ENCODE measurements around the gene MTX1. TPM values are rescaled to one million over a fixed set of nuclear protein-coding genes. Genes with fewer than 3 reads are reported as not detected.
A peak's percentile ranks its signal among the peaks of the same experiment; 100 is the strongest.

The MTX1 gene
- total and polyA plus RNA-seq, 9 donors = 19.6 to 24.5 (median 21.7) TPM

DNA sequence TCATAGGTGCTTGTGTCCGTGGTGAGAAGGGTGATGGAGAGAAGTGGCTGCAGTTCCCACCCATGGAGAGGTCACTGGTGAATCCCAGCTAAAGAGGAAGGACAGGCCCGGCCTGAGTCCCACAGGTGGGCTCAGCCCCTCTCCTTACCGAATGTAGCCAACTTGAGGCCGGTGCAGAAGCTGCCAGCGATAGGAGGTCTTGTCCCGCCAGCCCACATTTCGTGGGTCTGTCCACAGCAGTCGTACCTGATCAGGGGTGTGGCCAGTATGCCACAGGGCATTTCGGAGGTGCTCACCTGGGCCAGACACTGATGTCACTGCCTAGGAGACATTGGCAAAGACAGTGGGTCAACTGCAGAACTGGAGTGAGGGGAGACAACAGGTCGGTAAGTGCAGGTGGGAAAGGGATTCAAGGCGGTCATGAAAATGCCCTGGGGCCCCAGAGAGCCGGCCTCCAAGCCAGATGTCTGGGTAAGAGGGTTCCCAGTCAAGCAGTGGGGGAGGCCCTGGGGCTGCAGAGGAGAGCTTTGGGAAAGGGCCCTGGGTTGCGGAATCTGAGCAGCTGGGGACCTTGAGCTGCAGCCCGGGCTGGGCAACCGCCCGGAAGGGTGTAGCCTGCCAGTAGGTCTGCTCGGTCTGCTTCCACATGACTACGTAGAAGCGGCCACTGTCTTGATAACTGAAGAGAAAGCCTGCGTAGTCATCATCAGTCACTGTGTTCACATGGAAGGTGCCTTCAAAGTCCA, 11.4 kb upstream of the MTX1 start:
- DNase-seq = no peak
- H3K27ac ChIP-seq (ENCODE audit: low read length) = no peak overlapping the region
- H3K4me3 ChIP-seq (ENCODE audit: low read length) = no peak overlapping the region
- H3K27me3 ChIP-seq (ENCODE audit: control insufficient read depth, insufficient read depth, low read length) = no peaks in the 10 kb centered on the region
- no peaks in the 10 kb centered on the region for H3K9me3 ChIP-seq (replicated peaks; ENCODE audit: control insufficient read depth, low read depth, low read length)
- H3K4me1 ChIP-seq (ENCODE audit: control insufficient read depth, insufficient read depth, low read length) = peaks cover 23% of the 10 kb centered on the region
- peaks cover 57% of the 10 kb centered on the region for H3K36me3 ChIP-seq (ENCODE audit: control insufficient read depth, insufficient read depth, low read length)
- 87% methylated on average over 19 of the region's 20 CpGs for WGBS (ENCODE audit: insufficient coverage)

DNA sequence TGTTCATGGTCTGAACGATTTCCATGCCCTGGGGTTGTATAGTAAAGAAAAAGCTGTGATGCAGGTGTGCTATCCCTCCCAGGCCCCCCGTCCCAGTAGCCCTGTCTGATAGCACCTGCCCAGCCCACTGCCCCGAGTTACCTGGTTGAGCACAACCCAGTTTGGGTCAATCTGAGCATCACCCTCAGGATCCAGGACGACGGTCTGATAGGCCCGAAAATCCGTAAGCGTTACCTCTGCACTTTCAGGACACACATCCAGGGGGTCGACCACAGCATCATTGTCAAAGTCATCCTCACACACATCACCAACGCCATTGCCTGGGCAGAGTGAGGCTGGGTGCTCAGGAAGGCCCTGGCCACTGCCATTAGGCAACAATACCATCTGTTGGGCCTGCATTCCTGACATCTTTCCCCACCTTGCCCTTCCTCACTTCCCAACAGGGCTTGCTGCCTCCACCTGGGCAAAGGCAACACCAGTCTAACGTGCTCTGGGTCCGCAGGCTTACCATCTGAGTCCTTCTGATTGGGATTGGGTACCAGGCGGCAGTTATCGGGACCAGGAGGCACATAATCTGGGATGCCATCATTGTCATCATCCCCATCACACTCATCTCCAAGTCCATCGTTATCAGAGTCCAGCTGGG, 10.5 kb upstream of the MTX1 start:
- H3K9me3 ChIP-seq (replicated peaks; ENCODE audit: control insufficient read depth, low read depth, low read length) = no peaks in the 10 kb centered on the region
- no peak overlapping the region for H3K27ac ChIP-seq (ENCODE audit: low read length)
- no peak overlapping the region for H3K4me3 ChIP-seq (ENCODE audit: low read length)
- no peak for DNase-seq
- H3K27me3 ChIP-seq (ENCODE audit: control insufficient read depth, insufficient read depth, low read length) = no peaks in the 10 kb centered on the region
- peaks cover 21% of the 10 kb centered on the region for H3K4me1 ChIP-seq (ENCODE audit: control insufficient read depth, insufficient read depth, low read length)
- H3K36me3 ChIP-seq (ENCODE audit: control insufficient read depth, insufficient read depth, low read length) = peaks cover 66% of the 10 kb centered on the region
- 93% methylated on average over 9 of the region's 15 CpGs for WGBS (ENCODE audit: insufficient coverage)

GRCh38 chr1:155198547-155198906, 10.0 kb upstream of the MTX1 start:
- WGBS (ENCODE audit: insufficient coverage) = 100% methylated on average over 2 of the region's 3 CpGs
- Histone ChIP-seq H3K27me3 (ENCODE audit: control insufficient read depth, insufficient read depth, low read length) (no peaks in the 10 kb centered on the region), H3K4me1 (ENCODE audit: control insufficient read depth, insufficient read depth, low read length) (peaks cover 16% of the 10 kb centered on the region), H3K4me3 (ENCODE audit: low read length) (no peak overlapping the region), H3K27ac (ENCODE audit: low read length) (no peak overlapping the region), H3K36me3 (ENCODE audit: control insufficient read depth, insufficient read depth, low read length) (peaks cover 71% of the 10 kb centered on the region), H3K9me3 (replicated peaks; ENCODE audit: control insufficient read depth, low read depth, low read length) (no peaks in the 10 kb centered on the region)
- DNase-seq = no peak

- Histone ChIP-seq H3K27me3 (ENCODE audit: control insufficient read depth, insufficient read depth, low read length) (no peaks in the 10 kb centered on the region), H3K9me3 (replicated peaks; ENCODE audit: control insufficient read depth, low read depth, low read length) (no peaks in the 10 kb centered on the region), H3K36me3 (ENCODE audit: control insufficient read depth, insufficient read depth, low read length) (peaks cover 84% of the 10 kb centered on the region), H3K4me3 (ENCODE audit: low read length) (no peak overlapping the region), H3K27ac (ENCODE audit: low read length) (no peak overlapping the region), H3K4me1 (ENCODE audit: control insufficient read depth, insufficient read depth, low read length) (peaks cover 6% of the 10 kb centered on the region)
- 88% methylated on average over 2 of the region's 4 CpGs for WGBS (ENCODE audit: insufficient coverage)
- no peak for DNase-seq
Measured at GRCh38 chr1:155199792-155200191, 8.7 kb upstream of the MTX1 start.

- H3K36me3 ChIP-seq (ENCODE audit: control insufficient read depth, insufficient read depth, low read length) = peaks cover 90% of the 10 kb centered on the region
- no peak overlapping the region for H3K27ac ChIP-seq (ENCODE audit: low read length)
- no peaks in the 10 kb centered on the region for H3K27me3 ChIP-seq (ENCODE audit: control insufficient read depth, insufficient read depth, low read length)
- peaks cover 1% of the 10 kb centered on the region for H3K4me1 ChIP-seq (ENCODE audit: control insufficient read depth, insufficient read depth, low read length)
- 84% methylated on average over 3 of the region's 5 CpGs for WGBS (ENCODE audit: insufficient coverage)
- H3K4me3 ChIP-seq (ENCODE audit: low read length) = no peak overlapping the region
- no peaks in the 10 kb centered on the region for H3K9me3 ChIP-seq (replicated peaks; ENCODE audit: control insufficient read depth, low read depth, low read length)
- no peak for DNase-seq
Measured at GRCh38 chr1:155200920-155201319, 7.6 kb upstream of the MTX1 start.

DNA sequence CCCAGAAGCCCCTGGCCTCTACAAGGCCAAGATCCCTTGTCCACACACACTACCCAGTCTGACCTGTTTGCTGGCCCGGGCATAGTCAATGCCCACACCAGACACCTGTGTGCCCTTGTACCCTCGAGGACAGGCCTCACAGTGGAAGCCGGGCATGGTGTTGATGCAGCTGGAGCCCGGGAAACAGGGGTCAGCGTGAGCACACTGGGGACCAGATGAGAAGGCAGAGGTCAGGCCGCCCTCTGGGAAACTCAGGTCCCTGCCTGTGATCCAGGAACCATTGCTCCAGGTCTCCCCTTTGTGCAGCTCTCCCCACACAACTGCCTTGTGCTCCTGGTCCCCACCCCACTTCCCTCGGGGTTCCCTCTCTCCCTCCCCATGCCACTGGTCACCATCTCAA, 6.3 kb upstream of the MTX1 start:
- H3K27ac ChIP-seq (ENCODE audit: low read length) = no peak overlapping the region
- peaks cover 14% of the 10 kb centered on the region for H3K4me1 ChIP-seq (ENCODE audit: control insufficient read depth, insufficient read depth, low read length)
- no peaks in the 10 kb centered on the region for H3K9me3 ChIP-seq (replicated peaks; ENCODE audit: control insufficient read depth, low read depth, low read length)
- no peaks in the 10 kb centered on the region for H3K27me3 ChIP-seq (ENCODE audit: control insufficient read depth, insufficient read depth, low read length)
- peaks cover 80% of the 10 kb centered on the region for H3K36me3 ChIP-seq (ENCODE audit: control insufficient read depth, insufficient read depth, low read length)
- H3K4me3 ChIP-seq (ENCODE audit: low read length) = no peak overlapping the region
- 91% methylated on average over 7 of the region's 7 CpGs for WGBS (ENCODE audit: insufficient coverage)
- DNase-seq = no peak

DNA sequence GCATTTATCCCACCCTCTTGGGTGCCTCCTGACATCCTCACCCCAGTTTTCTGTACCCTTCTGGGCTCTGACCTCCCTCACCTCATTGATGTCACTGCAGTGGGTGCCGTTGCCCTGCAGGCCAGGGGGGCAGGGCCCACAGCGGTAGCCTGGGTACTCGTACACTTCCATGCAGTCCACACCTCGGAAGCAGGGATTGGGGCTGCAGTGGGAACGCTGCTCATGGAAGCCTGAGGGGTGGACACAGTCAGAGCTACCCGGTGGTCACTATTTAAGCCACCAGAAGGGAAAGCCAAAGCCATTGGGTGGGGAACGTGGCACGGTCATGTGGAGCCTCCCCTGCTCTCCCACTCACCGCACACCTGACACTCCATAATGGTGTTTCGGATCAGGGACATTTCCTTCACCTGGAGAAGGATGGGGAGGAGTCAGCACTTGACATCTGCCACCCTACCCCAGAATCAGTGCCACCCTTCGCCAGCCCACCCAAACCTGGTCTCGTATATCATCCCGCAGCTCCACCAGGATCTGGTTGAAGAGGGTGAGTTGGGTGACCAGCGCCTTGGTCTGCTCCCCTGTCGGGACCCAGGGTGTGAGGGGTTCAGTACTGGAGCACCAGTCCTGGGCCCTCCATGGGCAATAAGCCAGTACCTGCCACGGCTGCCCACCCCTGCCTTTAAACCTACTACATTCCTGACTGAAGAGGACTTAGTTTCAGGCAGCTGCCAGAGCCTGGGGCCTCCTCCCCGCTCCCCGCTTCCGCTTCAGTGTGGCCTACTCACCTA, 5.6 kb upstream of the MTX1 start:
- no peak overlapping the region for H3K4me3 ChIP-seq (ENCODE audit: low read length)
- DNase-seq = no peak
- H3K4me1 ChIP-seq (ENCODE audit: control insufficient read depth, insufficient read depth, low read length) = peaks cover 21% of the 10 kb centered on the region
- H3K27me3 ChIP-seq (ENCODE audit: control insufficient read depth, insufficient read depth, low read length) = no peaks in the 10 kb centered on the region
- H3K36me3 ChIP-seq (ENCODE audit: control insufficient read depth, insufficient read depth, low read length) = peaks cover 73% of the 10 kb centered on the region
- 85% methylated on average over 10 of the region's 19 CpGs for WGBS (ENCODE audit: insufficient coverage)
- no peaks in the 10 kb centered on the region for H3K9me3 ChIP-seq (replicated peaks; ENCODE audit: control insufficient read depth, low read depth, low read length)
- H3K27ac ChIP-seq (ENCODE audit: low read length) = no peak overlapping the region

DNA sequence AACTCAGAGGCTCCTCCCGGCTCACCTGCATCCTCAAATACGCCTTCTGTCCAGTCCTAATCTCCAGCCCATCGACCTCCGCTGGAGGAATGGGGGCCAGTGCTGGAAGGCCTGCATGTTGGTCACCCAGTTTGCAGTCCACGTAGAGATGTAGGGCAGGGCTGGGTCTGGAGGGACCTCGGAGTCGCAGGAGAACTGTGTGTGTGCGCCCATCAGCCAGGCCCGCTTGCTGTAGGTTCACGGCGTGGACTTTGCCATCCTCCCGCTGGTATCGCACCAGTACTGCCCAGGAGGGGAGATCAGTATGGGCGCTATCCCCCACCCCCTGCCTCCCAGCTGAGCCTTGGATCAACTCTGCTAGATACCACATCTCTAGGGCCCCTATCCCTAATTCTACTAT, 3.5 kb upstream of the MTX1 start:
- Histone ChIP-seq H3K27me3 (ENCODE audit: control insufficient read depth, insufficient read depth, low read length) (no peaks in the 10 kb centered on the region), H3K27ac (ENCODE audit: low read length) (no peak overlapping the region), H3K4me3 (ENCODE audit: low read length) (no peak overlapping the region), H3K9me3 (replicated peaks; ENCODE audit: control insufficient read depth, low read depth, low read length) (no peaks in the 10 kb centered on the region), H3K4me1 (ENCODE audit: control insufficient read depth, insufficient read depth, low read length) (peaks cover 31% of the 10 kb centered on the region), H3K36me3 (ENCODE audit: control insufficient read depth, insufficient read depth, low read length) (peaks cover 57% of the 10 kb centered on the region)
- 92% methylated on average over 8 of the region's 14 CpGs for WGBS (ENCODE audit: insufficient coverage)
- no peak for DNase-seq

DNA sequence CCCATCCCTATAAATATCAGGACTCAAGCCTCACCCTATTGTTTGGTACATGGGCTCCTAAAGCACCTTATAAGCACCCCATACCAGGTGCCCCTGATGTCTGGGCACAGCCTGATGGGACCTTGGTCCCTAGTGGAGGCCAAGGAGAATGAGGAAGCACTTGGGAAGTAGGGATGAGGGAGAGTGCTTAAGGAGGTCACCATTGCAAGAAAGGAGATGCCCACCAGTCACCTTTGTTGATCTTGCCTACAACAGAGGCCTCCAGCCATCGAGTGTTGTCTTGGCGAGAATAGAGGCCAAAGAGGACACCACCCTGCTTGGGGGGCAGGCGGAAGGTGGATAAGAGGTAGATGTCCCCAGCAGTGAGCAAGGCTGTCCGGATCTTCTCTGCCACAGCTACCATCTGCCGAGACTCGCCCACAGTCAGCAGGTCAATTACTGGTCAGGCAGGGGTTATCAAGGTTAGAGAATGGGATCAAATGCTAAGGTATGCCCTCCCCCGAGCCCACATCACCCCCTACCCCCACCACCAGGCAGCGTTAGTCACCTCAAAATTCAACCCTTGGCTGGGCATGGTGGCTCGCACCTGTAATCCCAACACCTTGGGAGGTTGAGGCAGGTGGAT, 2.4 kb upstream of the MTX1 start:
- no peaks in the 10 kb centered on the region for H3K27me3 ChIP-seq (ENCODE audit: control insufficient read depth, insufficient read depth, low read length)
- H3K27ac ChIP-seq (ENCODE audit: low read length) = peak overlapping the region; percentile 100
- H3K9me3 ChIP-seq (replicated peaks; ENCODE audit: control insufficient read depth, low read depth, low read length) = no peaks in the 10 kb centered on the region
- H3K4me1 ChIP-seq (ENCODE audit: control insufficient read depth, insufficient read depth, low read length) = peaks cover 31% of the 10 kb centered on the region
- no peak overlapping the region for H3K4me3 ChIP-seq (ENCODE audit: low read length)
- peaks cover 49% of the 10 kb centered on the region for H3K36me3 ChIP-seq (ENCODE audit: control insufficient read depth, insufficient read depth, low read length)
- no peak for DNase-seq
- WGBS (ENCODE audit: insufficient coverage) = 72% methylated on average over 4 of the region's 9 CpGs
